Measurements from ENCODE around the gene SYNJ2.

SYNJ2 gene

DNA sequence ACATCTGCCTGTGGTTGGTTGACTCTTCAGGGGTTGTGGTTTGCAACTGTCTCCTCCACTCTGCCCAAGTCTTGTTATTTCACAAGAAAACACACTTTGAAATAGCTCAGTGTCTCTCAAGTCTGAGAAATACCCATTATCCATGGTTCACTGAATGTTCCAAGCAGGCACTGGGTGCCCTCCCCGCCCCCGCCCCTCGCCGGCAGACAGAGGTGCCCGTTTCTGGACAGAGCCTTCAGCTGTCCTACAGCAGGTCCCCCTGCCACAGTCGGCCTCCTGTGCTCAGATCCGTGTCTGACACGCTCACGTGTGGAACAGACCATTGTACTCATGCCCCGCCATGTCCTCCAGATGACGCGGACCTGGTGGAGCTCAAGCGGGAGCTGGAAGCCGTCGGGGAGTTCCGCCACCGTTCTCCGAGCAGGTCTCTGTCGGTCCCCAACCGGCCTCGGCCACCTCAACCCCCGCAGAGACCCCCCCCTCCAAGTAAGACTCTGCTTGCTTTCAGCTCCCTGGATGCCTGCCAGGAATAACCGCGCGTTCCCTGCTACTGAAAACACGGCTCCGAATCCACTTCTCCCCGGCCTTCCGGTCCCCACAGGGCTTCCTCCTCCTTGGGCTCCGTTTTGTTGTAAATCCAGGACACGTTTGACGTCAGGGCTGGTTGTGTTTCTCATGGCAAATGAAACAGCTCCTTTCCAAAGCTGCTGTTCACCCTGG, 105.0 kb downstream of the SYNJ2 start:
- DNase-seq = no peak

DNA sequence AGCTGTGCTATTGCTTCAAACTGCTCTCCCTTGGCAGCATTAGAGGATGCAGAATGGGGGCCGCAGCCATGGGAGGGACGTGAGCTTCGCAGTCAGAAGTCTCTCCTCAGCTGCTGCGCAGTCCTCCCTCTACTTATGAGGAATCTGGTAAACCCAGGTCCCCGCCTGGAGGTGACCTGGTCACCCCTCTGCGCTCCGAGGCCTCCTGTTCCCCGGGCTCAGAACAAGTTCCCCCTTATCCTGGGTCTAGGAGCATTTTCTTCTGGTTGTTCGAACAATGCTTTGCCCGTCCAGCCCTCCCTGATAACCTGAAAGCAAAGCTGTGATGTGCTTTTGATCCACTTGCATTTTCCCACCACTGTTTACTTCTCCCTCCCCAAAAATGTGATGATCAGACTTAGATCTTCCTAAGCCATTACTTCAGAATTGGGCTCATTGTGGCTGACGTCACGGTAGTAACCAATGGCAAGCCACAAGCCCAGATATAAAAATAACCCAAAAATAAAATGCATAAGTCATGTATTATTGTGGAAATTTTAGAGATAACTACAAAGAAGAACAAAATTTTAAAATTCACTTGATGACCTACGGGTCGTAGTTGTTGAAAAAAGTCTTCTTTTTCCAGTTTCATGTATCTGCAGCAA, 105.7 kb downstream of the SYNJ2 start:
- no peak for DNase-seq

DNA sequence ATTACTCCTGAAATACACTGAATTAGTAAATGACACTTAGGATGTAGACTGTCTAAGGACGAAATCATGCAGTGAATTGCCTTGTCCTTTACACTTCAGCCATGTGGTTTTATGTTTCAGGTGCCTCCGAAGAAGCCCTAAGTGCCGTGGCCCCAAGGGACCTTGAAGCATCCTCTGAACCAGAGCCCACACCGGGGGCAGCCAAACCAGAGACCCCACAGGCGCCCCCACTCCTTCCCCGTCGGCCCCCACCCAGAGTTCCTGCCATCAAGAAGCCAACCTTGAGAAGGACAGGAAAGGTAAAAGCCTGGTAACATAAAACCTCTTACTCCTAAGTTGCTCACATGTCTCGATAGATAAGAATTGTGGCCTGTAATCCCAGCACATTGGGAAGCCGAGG, 111.1 kb downstream of the SYNJ2 start:
- no peak for DNase-seq

DNA sequence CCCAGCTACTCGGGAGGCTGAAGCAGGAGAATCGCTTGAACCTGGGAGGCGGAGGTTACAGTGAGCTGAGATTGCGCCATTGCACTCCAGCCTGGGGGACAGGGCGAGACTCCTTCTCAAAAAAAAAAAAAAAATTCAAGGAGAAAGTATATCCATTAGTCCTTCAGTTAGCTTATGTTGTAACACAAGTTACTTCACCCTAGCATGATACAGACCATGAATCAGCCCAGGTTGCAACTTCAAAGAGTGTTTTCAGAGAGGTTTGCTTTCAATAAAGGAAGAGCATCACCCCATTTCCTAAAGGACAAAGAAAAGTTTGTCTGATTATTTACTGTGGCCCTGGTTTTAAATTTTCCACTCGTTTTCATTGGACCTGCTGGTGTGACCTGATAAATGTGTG, 113.4 kb downstream of the SYNJ2 start:
- no peak for DNase-seq

GRCh38 chr6:158095671-158096070, 114.0 kb downstream of the SYNJ2 start:
- no peak for DNase-seq

- no peak for DNase-seq
These were observed 121.6 kb downstream of the SYNJ2 start for GRCh38 chr6:158103228-158103627.

DNA sequence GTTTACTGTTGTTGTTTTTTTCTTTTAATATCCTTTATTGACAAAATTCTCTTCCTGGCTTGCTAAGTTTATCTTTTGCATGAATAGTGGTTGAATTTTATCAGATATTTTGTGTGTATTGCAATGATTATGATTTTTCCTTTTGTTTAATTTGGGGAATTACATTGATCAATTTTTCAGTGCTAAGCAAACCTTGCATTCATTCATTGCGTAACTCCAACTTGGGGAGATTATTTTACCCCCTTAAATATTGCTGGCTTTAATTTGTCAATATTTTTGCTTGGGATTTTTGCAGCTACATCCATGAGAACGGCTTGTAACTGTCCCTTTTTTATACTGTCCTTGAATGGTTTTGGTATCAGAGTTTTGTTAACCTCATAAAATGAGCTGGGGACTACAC, 123.0 kb downstream of the SYNJ2 start:
- no peak for DNase-seq

GRCh38 chr6:158109748-158110147, 128.1 kb downstream of the SYNJ2 start:
- DNase-seq = no peak

DNA sequence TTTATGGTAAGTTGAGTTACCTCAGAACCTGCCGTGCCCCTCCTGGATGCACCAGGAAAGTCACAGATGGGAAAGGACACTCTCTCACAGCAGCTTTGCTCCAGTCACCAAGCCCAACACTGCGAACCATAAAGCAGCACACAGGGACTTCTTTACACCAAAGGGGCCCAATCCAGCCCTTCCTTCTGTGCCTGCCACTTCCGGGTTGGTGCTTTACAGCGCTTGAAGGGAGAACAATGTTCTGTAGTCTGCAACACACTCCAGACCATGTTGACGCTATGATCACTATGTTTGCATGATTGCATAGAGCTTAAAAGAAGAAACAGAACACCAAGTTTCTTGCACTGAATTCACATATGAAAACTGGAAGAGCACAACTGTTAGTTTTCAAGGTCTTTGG, 129.3 kb downstream of the SYNJ2 start:
- DNase-seq = no peak

GRCh38 chr6:158111987-158112386, 130.3 kb downstream of the SYNJ2 start:
- DNase-seq = no peak

DNA sequence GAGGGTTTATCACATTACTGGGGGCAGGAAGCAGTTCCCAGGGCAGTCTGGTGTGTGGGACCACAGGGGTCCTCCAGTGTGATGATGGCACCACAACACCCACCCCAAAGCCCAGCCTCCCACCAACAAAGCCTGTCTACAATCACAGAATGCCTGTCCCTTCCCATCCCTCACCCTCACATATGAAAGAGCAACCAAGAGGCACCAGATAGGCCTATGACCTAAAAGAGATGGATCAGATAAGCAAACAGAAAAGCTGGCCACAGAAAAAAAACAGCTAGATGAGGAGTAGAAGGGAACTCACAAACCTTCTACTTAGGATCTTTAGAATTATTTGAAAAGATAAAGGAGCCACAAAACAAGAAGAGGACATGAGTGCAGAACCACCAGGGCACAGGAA, 132.1 kb downstream of the SYNJ2 start:
- DNase-seq = no peak

GRCh38 chr6:158115102-158115501, 133.4 kb downstream of the SYNJ2 start:
- DNase-seq = no peak

GRCh38 chr6:158115508-158115907, 133.8 kb downstream of the SYNJ2 start:
- DNase-seq = no peak

GRCh38 chr6:158118886-158119285, 137.2 kb downstream of the SYNJ2 start:
- no peak for DNase-seq

- DNase-seq = no peak
These were observed 139.7 kb downstream of the SYNJ2 start for GRCh38 chr6:158121335-158121734.

DNA sequence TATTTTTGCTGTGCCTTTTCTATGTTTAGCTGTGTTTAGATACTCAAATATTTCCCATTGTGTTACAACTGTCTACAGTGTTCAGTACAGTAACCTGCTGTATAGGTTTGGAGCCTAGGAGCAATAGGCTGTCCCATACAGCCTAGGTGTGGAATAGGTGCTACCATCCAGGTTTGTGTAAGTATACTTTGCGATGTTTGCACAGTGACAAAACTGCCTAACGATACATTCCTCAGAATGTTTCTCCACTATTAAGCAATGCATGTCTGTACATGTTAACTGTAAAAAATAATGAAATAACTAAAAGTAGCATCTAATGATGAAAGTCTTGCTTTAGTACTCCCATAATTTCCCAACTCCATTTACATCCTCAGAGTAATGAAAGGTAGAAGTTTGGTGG, 140.4 kb downstream of the SYNJ2 start:
- DNase-seq = no peak

GRCh38 chr6:158124288-158124687, 142.6 kb downstream of the SYNJ2 start:
- no peak for DNase-seq

GRCh38 chr6:158125271-158125670, 143.6 kb downstream of the SYNJ2 start:
- DNase-seq = no peak

DNA sequence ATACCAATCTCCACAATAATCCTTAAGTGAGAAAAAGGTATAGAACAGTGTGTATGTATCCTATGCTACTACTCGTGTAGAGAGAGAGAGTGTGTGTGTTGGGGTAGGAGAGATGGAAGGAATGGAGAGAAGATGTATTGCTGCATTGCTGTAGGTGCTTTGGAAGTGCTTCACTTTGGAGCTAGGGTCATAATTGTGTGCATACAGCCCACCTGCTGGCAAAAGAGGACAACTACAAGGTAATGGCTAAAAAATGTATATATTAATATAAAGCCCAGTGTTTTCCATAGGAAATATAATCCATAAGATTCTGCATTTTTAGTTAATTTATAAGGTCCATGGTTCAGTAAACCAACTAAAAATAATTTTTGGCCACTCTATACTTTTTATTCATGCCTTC, 150.3 kb downstream of the SYNJ2 start:
- DNase-seq = no peak

DNA sequence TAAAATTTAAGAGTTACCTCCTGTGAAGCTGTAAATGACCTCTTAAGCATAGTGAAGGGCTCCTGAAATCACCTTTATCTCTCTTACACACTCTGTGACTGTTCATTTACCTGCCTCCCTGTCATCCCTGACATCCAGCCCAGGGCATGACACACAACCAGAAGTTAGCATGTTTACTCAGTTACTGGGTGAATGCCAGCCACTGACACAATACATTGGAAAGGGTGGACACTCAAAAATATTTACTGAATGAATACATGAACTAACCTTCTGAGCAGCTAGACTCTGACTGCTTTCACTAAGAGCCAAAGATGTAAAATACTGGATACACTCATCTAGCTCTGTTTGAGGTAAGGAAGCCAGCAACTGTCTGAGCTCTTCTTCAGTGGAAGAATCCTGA, 161.1 kb downstream of the SYNJ2 start:
- DNase-seq = no peak

GRCh38 chr6:158143700-158144099, 162.0 kb downstream of the SYNJ2 start:
- DNase-seq = no peak
